HFF-Myc (cell line): ENCODE results near the gene INPP5K.

Experiments
- DNase-seq: peaks from one replicate; pipeline ENCODE4 v3.0.0-alpha.2; 2011; ENCODE audit warnings: low read depth; ENCODE audit errors: extremely low read depth
- H3K4me3 ChIP-seq: replicated peaks from 2 replicates; pipeline ENCODE4 v1.5.1; 2011; ENCODE audit warnings: low read depth, mild to moderate bottlenecking, control low read depth, low read length
- TF ChIP-seq, protein P1 (sequence below): IDR thresholded peaks from 2 replicates; pipeline ENCODE4 v1.5.1; 2012; ENCODE audit warnings: mild to moderate bottlenecking, low read depth, low read length, control low read depth; ENCODE audit errors: missing control alignments

INPP5K gene

GRCh38 chr17:1471911-1472821 is 44.2 kb downstream of the INPP5K start:
- TF ChIP-seq, protein P1, sequence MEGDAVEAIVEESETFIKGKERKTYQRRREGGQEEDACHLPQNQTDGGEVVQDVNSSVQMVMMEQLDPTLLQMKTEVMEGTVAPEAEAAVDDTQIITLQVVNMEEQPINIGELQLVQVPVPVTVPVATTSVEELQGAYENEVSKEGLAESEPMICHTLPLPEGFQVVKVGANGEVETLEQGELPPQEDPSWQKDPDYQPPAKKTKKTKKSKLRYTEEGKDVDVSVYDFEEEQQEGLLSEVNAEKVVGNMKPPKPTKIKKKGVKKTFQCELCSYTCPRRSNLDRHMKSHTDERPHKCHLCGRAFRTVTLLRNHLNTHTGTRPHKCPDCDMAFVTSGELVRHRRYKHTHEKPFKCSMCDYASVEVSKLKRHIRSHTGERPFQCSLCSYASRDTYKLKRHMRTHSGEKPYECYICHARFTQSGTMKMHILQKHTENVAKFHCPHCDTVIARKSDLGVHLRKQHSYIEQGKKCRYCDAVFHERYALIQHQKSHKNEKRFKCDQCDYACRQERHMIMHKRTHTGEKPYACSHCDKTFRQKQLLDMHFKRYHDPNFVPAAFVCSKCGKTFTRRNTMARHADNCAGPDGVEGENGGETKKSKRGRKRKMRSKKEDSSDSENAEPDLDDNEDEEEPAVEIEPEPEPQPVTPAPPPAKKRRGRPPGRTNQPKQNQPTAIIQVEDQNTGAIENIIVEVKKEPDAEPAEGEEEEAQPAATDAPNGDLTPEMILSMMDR, result no peak
- no peak overlapping the region for H3K4me3 ChIP-seq
- no peak for DNase-seq

GRCh38 chr17:1471490-1471889 is 44.9 kb downstream of the INPP5K start:
- H3K4me3 ChIP-seq, result no peak overlapping the region
- DNase-seq, result no peak
- TF ChIP-seq, protein P1, result no peak

DNA sequence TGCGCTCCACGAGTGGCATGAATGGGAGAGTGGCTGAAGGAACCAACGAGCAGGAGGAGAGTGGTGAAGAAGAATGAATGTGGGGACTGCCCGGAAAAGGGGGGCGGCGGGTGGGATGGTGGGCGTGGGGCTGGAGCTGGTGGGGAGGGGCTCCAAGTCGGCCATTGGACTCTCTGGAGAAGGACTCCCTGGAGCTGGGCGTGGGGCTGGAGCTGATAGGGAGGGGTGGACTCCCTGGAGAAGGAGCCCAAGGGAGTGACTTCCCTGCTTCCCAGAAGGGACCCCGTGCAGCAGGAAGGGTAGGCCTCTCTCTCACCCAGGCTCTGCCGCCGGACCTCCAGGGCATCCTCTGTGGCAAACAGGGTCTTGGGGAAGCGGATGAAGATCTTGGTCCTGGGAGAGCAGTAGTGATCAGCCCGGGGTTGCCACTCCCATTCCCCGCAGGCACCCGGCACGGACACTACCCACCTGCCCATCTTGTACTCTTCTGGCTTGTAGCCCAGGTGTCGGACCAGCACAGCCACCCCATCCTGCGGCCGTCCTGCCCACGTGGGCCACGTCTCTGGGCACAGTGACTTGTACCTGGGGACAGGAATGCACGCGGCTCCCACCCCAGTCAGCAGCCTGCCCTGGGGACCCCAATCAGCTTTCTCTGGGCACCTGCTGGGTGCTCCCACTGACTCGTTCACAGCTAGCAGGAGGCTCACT is 45.5 kb downstream of the INPP5K start:
- TF ChIP-seq, protein P1, result no peak
- no peak for DNase-seq
- no peak overlapping the region for H3K4me3 ChIP-seq

GRCh38 chr17:1470071-1470754 is 46.2 kb downstream of the INPP5K start:
- no peak overlapping the region for H3K4me3 ChIP-seq
- no peak for DNase-seq
- TF ChIP-seq, protein P1, result no peak

- DNase-seq, result no peak
- no peak overlapping the region for H3K4me3 ChIP-seq
- TF ChIP-seq, protein P1, result no peak
Observed at GRCh38 chr17:1469231-1469852, 47.1 kb downstream of the INPP5K start.

GRCh38 chr17:1467898-1468492 is 48.4 kb downstream of the INPP5K start:
- TF ChIP-seq, protein P1, result no peak
- no peak for DNase-seq
- H3K4me3 ChIP-seq, result no peak overlapping the region
